Stimulated activated naive CD4-positive, alpha-beta T cell (primary cell): ENCODE results near the gene CDCA4.

Source experiments
- DNase-seq, 6 experiments: peaks; one replicate each; lab custom pipeline; 2025; lab: John Stamatoyannopoulos, UW

CDCA4 gene

DNA sequence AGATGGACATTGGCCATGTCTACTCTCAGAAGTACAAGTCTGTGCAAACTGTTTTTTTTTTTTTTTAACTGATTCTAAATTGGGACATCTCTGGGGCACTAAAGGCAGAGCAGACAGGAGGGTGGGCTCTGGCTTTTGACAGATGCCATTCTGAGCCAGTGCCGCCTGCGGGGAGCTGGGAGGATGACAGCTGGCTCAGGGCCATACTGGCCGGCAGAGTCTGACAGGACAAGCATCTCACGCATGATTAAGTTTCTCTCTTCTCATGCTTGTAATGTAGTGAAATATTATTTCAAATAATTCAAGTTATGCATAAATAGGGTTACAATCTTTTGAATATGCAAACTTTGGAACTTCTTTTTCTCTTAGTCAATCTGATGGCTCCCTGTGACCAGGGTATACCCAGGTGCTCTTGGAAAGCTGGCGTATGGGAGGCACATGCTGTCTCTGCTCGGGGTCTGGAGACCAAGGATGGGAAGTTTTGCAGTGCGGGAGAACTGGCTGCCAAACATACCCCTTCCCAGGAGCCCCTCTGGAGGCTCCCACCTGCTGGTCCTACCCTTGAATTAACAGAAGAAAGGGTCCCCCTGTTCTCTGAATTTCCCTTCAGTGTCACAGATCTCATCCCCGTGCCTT, 7.6 kb downstream of the CDCA4 start:
- no peak for DNase-seq

GRCh38 chr14:105012171-105012985, 8.5 kb downstream of the CDCA4 start:
- no peak for DNase-seq

- DNase-seq = no peak
Observed at GRCh38 chr14:105011312-105011990, 9.4 kb downstream of the CDCA4 start.

DNA sequence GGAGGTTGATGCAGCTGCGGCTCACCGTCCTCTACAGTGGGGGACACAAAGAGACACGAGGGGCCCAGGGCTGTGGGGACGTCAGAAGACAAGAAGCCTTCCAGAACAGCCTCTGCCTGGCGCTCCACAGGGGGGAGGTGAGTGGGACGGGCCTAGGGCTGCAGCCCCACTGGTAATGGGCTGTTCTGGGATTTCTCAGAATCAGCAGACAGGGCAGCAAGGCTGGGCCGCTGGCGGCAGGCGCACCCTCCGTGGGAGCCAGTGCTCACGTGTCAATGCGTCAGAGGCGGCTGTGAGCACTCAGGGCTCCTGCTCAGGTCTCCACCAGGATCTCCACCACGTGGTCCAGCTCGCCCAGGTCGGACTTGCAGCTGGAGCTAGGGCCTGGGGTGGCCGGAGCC, 10.0 kb downstream of the CDCA4 start:
- no peak for DNase-seq

- no peak for DNase-seq
Observed at GRCh38 chr14:105010106-105010505, 10.8 kb downstream of the CDCA4 start.

DNA sequence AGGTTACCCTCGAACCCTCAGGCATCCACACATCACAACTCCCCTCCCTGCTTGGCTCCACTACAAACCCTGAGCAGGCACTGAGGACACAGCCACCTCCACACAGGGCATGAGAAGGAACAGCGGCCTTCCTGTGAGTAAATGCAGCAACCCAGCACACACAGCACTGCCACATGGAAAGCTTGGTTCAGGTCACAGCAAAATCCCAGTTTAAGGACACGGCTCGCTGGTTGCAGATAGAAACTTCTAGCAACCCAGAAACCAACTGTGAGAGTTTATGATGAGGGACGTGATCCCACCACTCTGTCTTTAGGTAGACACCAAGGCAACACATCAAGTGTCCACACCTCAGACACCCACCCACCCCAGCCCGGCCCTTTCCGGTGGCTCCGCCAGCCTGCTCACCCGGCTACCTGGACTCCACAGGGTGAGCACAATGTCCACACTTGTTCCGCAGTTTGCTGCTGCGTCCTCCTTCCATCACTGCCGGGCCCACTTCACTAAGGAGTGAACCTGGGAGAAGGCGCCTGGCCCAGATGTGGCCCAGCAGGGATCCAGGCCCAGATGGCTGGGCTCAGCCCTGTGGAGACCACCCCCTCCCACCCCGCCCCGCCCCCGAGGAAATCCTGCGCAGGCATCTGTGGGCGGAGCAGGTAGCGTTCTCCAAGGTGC, 13.2 kb downstream of the CDCA4 start:
- DNase-seq = no peak

- no peak for DNase-seq
Observed at GRCh38 chr14:105006831-105007592, 13.9 kb downstream of the CDCA4 start.

DNA sequence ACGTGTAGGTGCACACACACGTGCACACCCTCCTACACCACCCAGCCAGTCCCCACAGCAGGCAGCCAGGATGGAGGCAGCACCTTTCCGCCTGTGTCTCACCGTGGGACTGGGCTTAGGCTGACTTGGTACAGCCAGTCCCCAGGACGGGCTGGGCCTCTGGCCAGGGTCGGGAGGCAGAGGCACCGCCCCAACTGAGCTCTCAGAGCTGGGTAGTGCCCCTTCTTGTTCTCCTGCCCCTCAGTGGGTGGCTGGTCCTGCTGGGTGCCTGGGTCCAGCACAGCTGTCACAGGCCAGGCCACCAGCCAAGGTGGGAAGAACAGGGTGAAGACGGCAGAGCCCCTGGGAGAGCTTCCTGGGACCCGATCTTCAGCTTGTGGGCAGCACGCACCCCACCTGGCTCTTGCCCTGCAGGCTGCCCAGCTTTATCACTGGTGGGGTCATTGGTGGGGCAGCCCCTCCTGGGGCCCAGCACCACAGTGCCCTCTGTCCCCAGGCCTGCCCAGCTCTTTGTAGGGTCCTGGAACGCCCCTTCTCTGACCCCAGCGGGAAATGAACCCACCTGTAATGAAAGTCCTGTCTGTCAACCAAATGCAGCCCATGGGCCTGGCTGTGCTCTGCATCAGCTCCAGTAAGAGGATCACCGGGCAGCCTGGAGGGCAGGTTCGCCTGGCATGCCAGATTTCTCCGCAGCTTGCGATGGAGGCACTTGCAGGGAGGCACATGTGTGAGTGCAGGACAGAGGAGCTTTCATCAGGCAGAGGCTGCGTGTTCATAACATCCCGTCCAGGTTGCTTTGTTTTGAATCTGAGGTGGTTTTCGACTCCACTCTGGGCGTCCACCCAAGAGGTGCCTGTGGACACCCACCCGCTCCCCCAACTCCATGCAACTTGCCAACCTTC, 14.7 kb downstream of the CDCA4 start:
- DNase-seq = no peak

DNA sequence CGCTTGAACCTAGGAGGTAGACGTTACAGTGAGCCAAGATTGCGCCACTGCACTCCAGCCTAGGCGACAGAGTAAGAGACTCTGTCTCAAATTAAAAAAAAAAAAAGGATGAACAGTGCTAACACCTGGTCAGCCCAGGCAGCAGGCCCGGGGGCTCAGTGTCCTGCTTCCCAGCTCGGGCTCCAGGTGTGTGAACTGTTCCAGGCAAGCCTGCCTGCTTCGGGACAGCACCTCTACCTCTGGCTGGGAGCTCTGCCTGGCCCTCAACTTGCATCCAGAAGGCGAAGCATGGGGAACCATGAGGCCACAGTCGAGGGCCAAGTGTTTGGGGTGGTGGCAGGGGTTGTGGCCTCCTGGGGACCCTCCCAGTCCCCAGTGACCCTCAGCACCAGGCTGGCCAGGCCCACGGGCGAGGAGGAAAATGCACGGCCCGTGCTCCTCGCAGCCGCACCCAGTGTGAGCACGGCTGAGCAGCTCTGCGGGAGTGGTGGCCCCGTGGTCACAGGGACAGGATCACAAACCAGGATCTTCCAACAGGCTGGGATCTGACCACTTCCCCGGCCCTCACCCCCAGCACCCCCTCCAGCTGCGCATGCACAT, 15.5 kb downstream of the CDCA4 start:
- DNase-seq = no peak

DNA sequence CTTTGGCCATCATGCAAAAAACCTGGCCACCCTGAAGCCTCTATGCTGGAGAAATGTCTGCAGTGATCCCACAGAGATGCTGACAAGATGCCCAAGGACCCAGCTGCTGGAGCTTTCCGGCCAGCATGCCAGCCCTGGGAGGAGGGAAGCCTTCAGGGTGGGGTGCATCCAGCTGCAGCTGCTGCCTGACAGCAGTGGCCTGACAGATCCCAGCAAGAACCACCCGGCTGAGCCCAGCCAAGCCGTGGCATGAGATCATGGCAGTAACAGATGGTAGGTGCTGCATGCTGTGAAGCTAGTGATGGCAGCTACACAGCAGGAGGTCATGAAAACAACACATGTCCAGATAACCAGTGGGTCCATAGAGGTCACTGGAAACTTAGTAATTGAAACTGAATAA, 21.5 kb downstream of the CDCA4 start:
- DNase-seq = no peak

GRCh38 chr14:104998801-104999200, 22.1 kb downstream of the CDCA4 start:
- DNase-seq = no peak

DNA sequence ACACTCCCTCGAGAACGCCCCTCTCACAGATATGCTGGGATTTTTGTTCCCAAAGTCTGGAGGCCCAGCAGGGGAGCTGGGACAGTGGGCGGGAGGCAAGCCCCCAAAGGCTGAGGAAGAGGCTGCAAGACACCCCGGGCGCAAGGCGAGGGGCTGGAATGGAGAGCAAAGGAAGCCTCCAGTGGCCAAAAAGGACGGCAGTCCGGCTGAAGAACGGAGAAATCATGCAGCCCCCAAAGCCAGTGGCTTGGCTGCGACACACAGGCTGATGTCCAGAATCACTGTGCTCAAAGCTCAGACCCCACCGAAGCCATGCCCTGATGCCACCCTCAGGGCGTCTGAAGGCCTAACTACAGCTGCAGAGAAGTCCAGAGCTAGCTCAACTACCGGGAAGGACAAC, 24.4 kb downstream of the CDCA4 start:
- DNase-seq = no peak

GRCh38 chr14:104996032-104996431, 24.9 kb downstream of the CDCA4 start:
- no peak for DNase-seq

GRCh38 chr14:104994978-104995377, 25.9 kb downstream of the CDCA4 start:
- no peak for DNase-seq

GRCh38 chr14:104993808-104994591, 26.9 kb downstream of the CDCA4 start:
- no peak for DNase-seq

GRCh38 chr14:104993306-104993705, 27.6 kb downstream of the CDCA4 start:
- no peak for DNase-seq

DNA sequence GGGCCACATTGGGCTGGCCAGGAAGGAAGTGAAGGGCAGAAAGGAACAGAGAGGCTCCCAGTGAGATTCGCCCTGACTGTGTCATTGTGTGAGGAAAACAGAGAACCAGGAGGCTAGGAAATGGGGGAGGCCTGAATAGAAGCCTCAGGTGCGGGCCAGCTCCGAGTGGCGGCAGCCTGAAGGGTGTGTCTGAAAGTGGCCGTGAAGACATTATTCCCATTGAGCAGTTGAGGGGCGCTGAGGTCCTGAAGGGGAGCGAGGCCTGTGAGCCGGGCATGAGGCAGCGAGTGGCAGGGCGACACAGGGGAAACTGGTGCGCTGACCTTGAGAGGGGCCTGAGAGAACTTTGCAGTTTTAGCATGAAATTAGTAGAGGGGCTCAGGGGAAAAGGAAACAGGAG, 28.4 kb downstream of the CDCA4 start:
- no peak for DNase-seq

DNA sequence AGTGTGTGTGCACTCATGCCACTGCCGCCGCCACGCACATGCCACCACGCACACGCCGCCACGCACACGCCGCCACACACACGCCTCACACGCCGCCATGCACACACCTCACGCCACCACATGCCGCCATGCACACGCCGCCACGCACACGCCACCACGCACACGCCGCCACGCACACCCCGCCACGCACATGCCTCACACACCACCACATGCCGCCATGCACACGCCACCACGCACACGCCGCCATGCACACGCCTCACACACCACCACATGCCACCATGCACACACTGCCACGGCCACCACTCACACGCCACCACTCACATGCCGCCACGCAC, 29.0 kb downstream of the CDCA4 start:
- DNase-seq = no peak

GRCh38 chr14:104989951-104990303, 31.0 kb downstream of the CDCA4 start:
- no peak for DNase-seq
